NCI-H1105 (cell line): ENCODE measurements around the gene CNTN5.

Experiments used
- DNase-seq: peaks from one replicate; lab custom pipeline; 2025; lab: John Stamatoyannopoulos, UW

CNTN5 gene

GRCh38 chr11:99630629-99631028 is 609.9 kb downstream of the CNTN5 start:
- DNase-seq, result no peak

DNA sequence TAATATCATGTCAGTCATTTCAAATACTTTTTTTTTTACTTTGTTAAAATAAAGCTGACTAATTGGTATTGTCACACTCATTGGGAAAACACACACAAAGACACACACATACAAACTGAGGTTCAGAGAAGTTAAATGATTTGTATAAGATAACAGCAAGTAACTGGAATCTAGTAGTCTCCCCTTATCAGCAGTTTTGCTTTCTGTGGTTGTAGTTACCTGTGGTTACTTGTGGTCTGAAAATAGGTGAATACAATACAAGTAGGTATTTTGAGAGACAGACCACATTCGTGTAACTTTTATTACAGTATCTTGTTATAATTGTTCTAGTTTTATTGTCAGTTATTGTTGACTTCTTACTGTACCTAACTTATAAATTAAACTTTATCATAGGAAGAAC is 610.9 kb downstream of the CNTN5 start:
- no peak for DNase-seq

DNA sequence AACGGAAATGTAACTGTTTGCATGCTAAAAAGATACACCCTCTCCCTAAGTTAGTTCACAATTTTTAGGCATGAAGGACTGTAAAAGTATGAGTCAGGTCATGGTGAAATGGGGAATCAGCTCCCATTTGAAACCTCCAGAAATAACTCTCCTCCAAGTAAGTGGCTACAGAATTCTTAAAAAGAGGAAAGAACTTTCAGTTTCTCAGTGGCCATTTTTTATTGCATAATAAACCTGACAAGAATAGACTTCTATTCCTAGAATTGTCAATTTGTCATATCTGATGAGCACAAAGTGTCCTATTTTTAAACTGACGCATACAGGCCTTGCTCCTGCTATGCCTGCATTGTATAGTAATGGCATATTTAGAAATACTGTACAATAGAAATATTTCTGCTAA is 612.2 kb downstream of the CNTN5 start:
- DNase-seq, result no peak

- DNase-seq, result no peak
These were observed 613.8 kb downstream of the CNTN5 start for GRCh38 chr11:99634581-99634980.

- no peak for DNase-seq
These were observed 617.4 kb downstream of the CNTN5 start for GRCh38 chr11:99638073-99638553.

- DNase-seq, result no peak
These were observed 619.9 kb downstream of the CNTN5 start for GRCh38 chr11:99640671-99641070.

- DNase-seq, result no peak
These were observed 625.2 kb downstream of the CNTN5 start for GRCh38 chr11:99645934-99646333.

DNA sequence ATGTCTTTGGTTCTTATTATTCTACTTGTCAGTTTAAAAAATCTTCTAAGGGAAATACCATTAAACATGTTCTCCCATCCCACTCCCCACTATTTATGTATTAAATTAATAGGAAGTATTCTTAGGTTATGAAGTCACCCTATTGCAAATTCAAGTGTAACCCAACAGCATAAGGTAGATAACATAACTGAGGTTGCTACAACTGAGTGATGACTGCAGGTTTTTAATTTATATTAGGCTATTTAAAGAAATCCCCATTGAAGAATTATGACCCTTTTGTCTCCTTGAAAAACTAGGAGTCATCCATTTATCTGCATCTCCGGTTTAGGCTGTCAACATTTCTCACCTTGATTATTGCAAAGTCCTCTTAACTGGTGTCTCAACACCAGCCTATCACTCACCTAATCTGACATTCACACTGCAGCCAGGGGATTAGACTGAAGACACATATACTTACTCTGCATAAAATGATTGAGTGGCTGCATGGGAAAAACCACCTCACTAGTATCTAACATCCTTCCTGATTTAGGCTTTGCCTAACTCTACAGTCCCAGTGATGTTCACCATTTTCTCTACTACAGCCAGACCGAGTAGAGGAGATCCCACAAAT is 649.4 kb downstream of the CNTN5 start:
- DNase-seq, result no peak

GRCh38 chr11:99671808-99672409 is 651.2 kb downstream of the CNTN5 start:
- no peak for DNase-seq

DNA sequence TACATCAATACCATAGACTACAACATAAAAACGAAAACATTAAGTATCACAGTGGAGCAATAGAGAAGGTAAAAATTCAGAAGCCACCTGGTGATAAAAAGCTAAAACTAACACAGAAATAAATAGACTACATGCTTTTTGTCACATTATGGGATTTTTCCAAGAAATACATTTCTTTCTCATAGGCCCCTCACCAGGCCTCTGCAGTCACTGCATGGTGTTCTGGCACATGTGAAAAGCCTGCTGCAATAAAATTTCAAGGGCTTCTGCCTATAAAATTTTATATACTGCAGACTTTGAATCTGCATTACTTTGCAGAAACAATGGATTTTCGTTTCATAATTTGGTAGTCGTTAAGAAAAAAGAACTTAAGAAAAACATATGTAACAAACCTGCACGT is 655.5 kb downstream of the CNTN5 start:
- DNase-seq, result no peak

DNA sequence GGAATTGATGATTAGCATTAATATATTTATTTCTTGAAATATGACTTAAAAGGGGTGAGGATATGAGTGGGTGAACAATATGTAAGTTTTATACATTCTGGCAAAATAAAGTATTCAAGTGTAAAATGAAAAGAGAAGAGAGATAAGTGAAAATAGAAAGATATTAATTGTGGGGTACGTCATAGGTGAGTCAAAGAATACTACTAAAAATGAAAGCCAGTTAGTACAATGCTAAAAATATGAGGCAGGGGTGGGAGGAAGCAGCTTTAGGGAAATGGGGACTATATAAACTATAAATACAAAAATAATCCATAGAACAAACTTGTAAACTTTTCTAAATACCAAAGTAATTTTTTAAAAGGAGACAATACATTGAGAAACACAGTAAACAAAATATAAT is 661.4 kb downstream of the CNTN5 start:
- DNase-seq, result no peak

DNA sequence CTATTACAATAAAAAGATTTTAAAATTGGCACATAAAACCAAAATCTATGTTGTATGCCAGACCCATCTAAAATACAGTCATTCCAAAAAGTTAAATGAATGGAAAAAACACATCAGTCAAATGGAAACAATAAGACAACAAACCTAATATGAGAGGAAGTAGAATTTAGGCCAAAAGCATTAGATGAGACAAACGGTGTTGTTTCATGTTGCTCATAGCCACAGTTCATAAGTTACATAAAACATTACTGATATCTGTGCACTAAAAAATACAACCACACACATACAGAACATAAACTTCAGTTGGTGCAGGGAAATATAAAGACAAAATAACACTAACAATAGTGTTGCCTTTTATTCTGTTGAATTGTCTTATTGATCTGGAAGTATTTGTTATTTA is 661.9 kb downstream of the CNTN5 start:
- DNase-seq, result no peak

- DNase-seq, result no peak
These were observed 663.2 kb downstream of the CNTN5 start for GRCh38 chr11:99683933-99684332.

DNA sequence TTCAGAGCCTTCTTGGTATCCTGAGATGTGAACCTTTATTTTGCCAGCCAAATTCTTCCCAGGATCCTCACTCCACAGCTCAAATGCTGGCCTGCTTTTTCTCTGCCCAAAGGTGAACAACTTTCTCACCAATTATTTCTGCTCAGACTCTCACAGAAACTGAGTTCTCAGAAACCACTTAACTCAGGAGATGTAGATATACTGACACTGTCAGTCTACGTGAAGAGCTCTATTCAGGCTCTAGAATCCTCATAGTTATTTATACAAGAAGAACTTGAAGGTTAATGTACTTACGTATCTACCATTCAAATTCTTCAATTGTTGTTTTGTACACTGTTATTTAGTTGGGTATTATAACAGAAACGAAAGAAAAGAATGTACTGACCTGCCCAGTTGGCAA is 666.1 kb downstream of the CNTN5 start:
- DNase-seq, result no peak

- no peak for DNase-seq
These were observed 666.6 kb downstream of the CNTN5 start for GRCh38 chr11:99687320-99687719.

- peak; percentile 74 for DNase-seq
These were observed 673.3 kb downstream of the CNTN5 start for GRCh38 chr11:99693941-99694492.

GRCh38 chr11:99695106-99695505 is 674.4 kb downstream of the CNTN5 start:
- DNase-seq, result no peak

DNA sequence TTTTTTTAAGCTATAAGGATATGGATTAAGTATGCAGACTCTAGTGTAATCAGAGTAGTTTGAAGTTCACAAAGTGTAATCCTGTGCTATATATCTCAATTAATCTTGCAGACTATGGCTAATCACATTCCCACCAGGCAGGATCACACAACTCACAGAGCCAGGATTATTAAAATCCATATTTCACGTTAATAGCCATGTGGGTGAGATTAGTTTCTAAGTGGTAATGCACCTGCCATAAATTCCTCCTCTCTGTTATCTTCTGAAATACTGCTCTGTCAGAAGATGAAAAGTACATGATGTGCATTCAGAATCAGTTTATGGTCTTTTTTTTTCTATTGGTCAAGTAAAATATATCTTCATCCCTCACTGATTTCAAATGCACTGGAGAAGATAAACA is 686.1 kb downstream of the CNTN5 start:
- DNase-seq, result no peak

GRCh38 chr11:99708928-99709672 is 688.4 kb downstream of the CNTN5 start:
- DNase-seq, result no peak

- no peak for DNase-seq
These were observed 695.6 kb downstream of the CNTN5 start for GRCh38 chr11:99716302-99716701.

DNA sequence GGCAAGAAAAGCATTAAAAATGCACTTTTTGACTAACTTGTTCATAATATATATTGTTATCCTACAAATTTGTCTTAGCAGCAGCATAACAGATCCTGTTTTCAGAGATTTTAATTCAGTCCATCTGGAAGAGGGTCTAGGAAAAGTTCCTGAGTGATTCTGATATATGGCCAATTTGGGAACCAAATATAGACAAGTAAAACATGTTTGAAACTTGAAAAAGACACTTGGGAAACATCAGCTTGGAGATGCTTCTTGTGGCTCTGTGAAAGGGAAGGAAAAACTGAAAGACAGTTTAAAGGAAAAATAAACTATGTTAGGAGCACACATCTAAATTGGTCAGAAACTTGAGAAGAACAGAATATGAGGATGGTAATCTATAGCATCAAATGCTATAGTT is 697.5 kb downstream of the CNTN5 start:
- DNase-seq, result no peak

- DNase-seq, result peak; percentile 14
These were observed 718.8 kb downstream of the CNTN5 start for GRCh38 chr11:99739464-99740089.

DNA sequence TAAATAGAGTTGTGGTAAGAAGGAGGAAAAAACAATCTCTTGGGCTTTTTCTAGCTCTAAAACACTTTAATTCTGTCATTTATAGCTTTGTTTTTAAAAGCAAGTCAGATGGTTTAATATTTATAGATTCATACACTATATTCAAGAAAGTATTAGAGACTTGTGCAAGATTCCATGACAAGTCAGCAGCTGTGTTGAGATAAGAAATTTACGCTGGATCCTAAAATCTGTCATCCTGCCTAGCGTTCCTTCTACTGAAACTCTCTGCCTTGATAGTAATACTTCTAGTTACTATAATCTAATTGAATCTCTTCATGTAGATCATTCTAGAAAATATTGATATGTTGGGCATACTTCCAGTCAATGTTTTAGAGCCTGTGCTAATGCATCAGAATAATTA is 721.8 kb downstream of the CNTN5 start:
- DNase-seq, result no peak
